NOMO-1 treated with dmso at 0.1 percent for 144 hours (cell line): ENCODE measurements around the gene JARID2.

Experiments
- DNase-seq: peaks from one replicate; lab custom pipeline; 2025; ENCODE audit not compliant: unreplicated experiment; lab: John Stamatoyannopoulos, UW

JARID2 gene

DNA sequence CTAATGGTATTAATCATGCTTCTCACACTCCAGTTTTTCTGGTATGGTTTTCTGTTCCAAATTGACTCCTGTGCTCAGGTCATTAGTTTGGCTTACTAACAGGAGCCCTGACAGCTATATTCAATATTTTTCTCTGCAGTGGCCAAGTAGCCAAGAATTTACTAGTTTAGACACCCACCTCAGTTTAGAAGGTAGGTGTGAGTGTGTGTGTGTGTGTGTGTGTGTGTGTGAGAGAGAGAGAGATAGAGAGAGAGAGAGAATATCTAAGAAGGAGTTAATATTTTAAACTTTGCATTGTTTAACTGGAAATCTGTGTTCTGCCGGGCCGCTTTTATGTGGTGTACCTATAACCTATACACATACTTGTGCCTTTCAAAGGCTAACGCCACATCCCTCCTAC lies 18.5 kb downstream of the JARID2 start:
- no peak for DNase-seq

DNA sequence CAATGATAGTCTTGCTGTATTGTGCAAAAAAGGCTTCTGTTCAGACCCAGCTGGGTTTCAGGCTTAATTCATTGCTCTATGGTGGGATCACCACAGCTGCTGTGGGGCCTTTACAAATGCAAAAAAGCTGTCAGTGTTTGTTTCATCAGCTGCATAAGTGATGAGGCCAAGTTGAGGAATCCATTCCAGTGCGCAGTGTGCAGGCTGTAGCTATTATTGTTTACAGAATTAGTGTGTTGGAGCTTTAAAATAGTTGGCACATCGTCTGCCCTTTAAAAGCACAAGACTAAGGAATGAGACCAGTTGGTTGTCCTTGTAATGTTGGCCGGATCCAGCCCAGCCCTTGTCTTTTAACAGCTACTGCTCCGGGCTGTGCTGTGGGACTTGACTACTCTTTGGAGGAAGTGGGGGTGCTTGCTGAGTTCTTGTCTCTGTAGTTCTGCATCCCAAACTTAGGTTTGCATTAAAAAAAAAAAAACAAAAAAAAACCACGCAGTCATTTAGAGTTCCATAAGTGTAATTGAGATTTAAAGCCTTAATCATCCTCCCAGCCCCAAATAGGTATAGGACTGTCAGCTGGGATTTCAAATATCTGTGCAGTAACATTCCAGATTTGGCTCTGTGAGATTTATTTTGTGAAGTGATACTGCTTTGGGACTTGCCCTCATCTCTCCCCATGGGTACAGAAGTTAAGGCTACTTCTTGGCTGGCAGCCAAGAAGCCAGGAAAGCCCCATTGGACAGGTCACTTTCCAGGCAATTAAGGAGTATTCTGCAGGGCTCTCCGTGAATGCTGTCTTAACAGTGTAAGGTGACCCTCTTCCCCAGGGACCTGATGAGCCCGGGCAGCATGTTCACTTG lies 19.3 kb downstream of the JARID2 start:
- no peak for DNase-seq

DNA sequence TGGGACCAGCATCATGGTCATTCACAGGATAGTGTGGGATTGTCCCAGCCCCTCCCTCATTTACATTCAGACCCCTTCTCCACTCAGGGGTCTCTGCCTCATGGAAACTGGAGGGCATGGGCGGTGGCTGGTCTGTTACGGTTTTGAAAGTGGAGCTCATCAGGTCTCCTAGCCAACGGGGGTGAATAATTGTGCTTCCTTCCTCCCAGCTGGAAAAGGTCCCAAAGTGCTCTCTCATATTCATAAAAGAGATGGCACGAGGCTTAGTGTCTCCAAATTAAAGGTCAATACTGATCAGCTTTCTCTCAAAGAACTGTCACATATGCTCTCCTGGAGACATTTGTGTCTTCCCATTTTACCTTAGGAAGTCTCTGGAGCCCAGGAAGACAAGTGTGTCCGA lies 19.9 kb downstream of the JARID2 start:
- DNase-seq: no peak

DNA sequence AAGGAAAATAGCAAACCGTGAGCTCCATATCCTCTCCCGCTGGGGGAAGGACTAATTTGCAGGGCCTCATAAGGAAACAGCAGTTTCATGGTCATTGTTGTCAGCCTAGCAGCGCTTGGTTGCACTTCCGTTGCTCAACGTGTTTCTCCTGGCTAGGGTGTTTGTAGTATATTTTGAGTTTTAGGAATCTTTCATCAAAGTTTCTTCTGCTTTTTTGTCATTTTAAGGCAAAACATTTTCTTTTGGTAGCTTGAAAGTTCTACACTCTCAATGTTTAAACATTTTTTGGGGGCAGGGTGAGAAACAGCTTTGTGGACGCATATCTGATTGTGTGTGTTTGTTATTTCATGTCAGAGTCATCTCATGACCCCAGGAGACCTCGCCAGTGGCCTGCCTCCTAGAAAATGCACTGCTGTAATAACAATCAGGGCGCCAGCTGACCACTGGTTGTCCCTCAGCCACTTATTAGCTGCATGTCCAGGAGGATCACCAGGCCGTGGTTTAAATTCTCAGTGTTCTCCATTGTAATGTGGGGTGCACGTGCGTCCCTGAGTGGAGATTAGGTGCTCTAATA lies 20.6 kb downstream of the JARID2 start:
- DNase-seq: peak; percentile 47

DNA sequence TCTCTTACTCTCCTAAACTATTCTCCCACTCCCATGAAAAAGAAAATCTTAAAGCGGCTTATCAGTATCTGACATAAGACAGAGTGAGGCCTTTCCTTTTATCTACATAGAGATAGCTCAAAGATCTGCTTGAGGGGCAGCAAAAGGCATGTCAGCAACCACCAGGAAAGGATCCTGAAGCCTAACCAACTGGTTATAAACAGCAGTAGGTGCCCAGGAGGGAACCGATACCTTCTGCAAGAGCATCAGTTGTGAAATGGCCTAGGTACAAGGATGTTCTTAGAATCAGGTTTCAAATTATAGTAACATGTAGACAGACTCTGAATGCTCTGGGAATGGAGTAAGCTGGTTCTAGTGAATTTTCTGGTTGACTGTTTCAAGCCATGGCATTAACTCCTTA lies 21.4 kb downstream of the JARID2 start:
- no peak for DNase-seq

- DNase-seq: no peak
Measured at GRCh38 chr6:15268137-15268908, 22.5 kb downstream of the JARID2 start.

DNA sequence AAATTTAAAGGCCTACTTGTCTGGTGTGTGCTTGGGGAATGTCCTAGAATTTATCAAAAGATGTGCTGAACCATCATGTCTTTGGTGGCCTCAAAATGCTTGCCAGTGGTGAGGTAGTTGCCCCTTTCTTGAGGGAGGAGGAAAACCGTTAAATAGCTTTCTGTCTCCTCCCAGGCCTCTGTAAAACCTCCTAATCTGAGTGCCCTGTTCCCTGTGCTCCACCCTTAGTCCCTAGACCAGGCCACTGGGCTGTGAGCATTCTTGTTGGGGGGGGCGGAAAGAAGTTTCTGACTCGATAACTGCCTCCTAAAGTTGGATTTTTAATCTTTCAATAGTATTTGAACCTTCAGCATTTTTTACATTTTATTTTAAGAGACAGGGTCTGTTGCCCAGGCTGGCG lies 23.1 kb downstream of the JARID2 start:
- no peak for DNase-seq

DNA sequence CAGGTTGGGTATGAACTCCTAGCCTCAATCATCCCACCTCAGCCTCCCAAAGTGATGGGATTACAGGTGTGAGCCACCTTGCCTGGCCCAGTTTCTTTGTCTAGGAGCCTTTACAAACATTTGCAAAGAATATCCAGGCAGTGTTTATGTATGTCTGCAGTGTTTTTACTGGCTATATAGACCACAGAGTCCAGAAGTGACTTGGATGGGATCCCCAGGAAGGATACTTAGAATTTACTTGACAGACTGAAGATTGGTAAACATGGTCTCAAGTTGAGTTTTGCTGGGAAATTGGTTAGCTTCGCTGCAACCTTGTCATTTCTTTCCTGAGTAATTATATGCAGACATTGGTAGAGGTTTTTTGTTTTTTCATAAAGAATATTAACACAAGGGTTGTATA lies 23.8 kb downstream of the JARID2 start:
- DNase-seq: no peak

- no peak for DNase-seq
Measured at GRCh38 chr6:15270402-15270801, 24.5 kb downstream of the JARID2 start.

GRCh38 chr6:15272562-15272961 lies 26.7 kb downstream of the JARID2 start:
- DNase-seq: no peak

- DNase-seq: no peak
Measured at GRCh38 chr6:15274692-15275387, 29.0 kb downstream of the JARID2 start.

- no peak for DNase-seq
Measured at GRCh38 chr6:15276036-15276985, 30.4 kb downstream of the JARID2 start.

DNA sequence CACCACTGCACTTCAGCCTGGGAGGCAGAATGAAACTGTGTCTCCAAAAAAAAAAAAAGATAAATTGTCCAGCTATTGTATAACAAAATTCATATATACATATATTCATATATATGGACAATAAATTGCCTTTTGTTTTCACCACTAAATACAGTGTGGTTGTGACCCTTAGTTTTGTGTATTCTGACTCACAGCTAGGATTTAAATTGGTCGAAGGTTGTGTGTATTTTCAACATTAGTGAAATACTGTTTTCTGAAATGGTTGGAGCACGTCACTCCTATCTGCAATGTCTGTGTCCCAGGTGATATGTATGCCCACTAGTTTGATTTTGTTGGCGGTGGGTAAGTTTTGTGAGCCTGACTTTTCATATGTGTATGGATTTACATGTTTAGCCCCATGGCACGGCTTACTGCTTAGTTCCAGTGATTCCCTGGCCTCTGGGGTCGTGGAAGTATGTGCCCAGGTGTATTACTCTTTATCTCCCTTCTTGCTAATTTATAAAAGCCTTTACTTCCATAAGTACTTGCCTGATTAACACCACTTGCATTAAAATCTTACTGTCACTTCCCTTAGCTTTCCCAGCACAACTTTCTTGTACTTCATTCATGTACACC lies 33.3 kb downstream of the JARID2 start:
- no peak for DNase-seq

DNA sequence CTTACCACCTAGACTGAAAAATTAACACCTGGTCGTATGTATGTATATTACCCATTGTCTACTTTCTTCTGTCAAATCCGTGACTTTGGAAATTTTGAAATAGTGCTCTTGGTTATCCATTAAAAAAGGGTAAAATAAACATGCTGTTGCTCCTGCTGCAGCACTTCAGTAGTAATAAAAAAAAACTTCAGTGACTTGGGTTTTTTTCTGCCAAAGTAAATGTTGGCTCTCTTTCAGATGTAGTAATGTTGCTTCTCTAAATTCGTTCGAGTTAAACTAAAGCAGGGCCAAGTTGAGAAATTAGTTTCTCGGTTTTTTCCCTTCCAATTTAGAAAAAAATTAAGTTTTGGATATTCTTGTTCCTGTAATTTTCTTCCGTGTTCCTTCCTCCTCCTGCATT lies 34.2 kb downstream of the JARID2 start:
- no peak for DNase-seq

DNA sequence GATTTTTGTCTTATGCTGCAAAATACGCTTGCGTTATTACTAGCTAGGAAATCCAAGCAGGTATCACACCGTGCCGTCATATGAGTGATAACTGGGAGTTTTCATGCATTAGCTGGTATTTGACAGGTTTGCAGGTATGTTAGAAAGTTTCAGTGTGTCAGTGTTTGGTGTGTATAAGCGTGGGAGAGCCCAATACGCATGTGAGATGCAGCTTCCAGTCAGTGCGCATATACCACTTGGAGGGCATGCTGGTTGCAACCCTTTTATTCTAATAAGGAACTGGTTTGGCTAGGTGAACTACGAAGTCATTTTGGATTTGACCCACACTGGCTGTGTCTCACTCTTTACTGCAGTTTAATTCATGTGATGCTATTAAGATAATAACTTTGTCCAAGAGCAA lies 35.1 kb downstream of the JARID2 start:
- DNase-seq: no peak

- no peak for DNase-seq
Measured at GRCh38 chr6:15282334-15282733, 36.5 kb downstream of the JARID2 start.

DNA sequence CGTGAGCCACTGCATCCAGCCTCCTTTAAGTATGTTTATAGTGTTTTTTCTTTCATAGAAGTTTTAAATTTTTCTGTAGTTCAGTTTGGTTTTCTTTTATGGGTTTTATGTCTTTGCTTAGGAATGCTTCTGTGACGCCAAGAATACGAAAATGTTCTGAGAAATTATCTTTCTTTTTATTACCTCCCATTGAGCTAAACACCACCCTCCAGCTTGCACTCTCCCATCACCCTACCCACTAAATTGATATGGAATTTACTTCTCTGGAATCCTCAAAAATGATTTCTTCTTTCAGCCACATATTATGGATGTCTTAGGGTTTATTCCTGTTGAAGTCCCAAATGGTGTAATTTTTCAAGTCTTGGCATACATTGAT lies 38.1 kb downstream of the JARID2 start:
- no peak for DNase-seq

DNA sequence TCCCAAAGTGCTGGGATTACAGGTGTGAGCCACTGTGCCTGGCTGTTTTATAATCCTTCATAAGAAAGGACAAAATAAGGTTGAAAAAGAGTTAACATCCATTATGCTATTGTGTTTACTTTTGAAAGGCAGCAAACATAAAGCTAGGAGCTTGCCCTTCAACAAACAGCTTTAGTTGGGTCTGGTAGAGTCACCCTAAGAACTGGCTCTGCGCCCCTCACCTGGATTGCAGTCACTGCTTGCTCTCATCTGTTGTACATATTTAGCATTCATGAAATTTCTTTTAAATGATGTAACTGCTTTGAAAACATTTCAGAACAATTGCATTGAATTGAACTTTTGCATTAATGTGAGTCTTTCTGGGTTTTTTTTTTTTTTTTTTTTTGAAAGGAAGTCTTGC lies 38.9 kb downstream of the JARID2 start:
- no peak for DNase-seq

DNA sequence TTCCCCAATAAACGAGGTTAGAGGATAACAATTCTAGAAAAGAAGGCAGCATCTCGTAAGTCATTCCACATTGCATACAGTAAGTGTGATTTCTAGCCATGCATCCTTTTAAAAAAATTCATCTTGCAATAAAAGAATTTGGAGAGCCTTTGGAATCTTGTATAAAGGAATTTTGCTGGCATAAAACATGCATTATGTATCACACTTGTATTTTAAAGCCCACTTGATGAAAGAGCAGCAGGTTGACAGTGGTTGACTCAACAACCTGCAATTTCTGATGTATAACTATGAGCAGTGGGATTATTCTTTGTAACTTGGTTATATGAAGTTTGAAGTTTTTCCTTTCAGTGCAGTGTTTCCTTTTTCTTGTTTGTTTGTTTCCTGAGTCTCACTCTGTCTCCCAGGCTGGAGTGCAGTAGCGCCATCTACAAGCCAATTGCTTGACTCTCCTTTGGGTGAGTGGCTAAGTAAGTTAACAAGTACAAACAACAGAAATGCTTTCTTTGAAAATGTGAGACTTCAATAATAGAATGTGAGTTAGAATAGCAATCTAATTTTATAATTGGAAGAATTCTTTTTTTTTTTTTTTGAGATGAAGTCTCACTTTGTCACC lies 39.9 kb downstream of the JARID2 start:
- DNase-seq: no peak
